Neural progenitor cell (in vitro differentiated cells): ENCODE measurements around the gene GJA4. TPM values are rescaled to one million over a fixed set of nuclear protein-coding genes. Genes with fewer than 3 reads are reported as not detected.

Experiments used
- DNase-seq: peaks from one replicate; pipeline ENCODE4 v3.0.0-alpha.2; 2016; ENCODE audit warnings: low spot score
- H2AFZ ChIP-seq: fragments of 200-600 bp; sonication (generic); replicated peaks from 2 replicates; pipeline ENCODE4 v1.6.1; 2016; ENCODE audit warnings: antibody characterized with exemption
- H3F3A ChIP-seq: fragments of 200-600 bp; sonication (generic); 2 replicates; pipeline ENCODE4 v1.6.1; 2016; ENCODE audit warnings: antibody characterized with exemption, low read depth
- H3K27ac ChIP-seq: fragments of 200-600 bp; sonication (generic); 2 replicates; pipeline ENCODE4 v1.5.1; 2016; ENCODE audit warnings: mild to moderate bottlenecking
- H3K27me3 ChIP-seq: fragments of 200-600 bp; sonication (generic); 2 replicates; pipeline ENCODE4 v1.6.1; 2016; ENCODE audit warnings: mild to moderate bottlenecking, moderate library complexity
- H3K36me3 ChIP-seq: fragments of 200-600 bp; sonication (generic); 2 replicates; pipeline ENCODE4 v1.5.1; 2016
- H3K4me1 ChIP-seq: fragments of 200-600 bp; sonication (generic); 2 replicates; pipeline ENCODE4 v1.6.1; 2016; ENCODE audit warnings: mixed run types
- H3K4me2 ChIP-seq: fragments of 200-600 bp; sonication (generic); 2 replicates; pipeline ENCODE4 v1.6.1; 2016
- H3K4me3 ChIP-seq: fragments of 200-600 bp; sonication (generic); 2 replicates; pipeline ENCODE4 v1.5.1; 2016
- H3K79me2 ChIP-seq: fragments of 200-600 bp; sonication (generic); 2 replicates; pipeline ENCODE4 v1.6.1; 2016; ENCODE audit warnings: low read depth
- H3K9ac ChIP-seq: fragments of 200-600 bp; sonication (generic); 2 replicates; pipeline ENCODE4 v1.6.1; 2016
- H3K9me3 ChIP-seq: fragments of 200-600 bp; sonication (generic); 2 replicates; pipeline ENCODE4 v1.5.1; 2016; ENCODE audit warnings: low read depth
- H4K20me1 ChIP-seq: fragments of 200-600 bp; sonication (generic); 2 replicates; pipeline ENCODE4 v1.6.1; 2016; ENCODE audit warnings: low read depth
- H3K27ac Mint-ChIP-seq: 3 replicates; pipeline ENCODE4 v1.8.0; 2021; ENCODE audit warnings: mixed read lengths
- H3K27me3 Mint-ChIP-seq: 2 replicates; pipeline ENCODE4 v1.8.0; 2022; ENCODE audit warnings: low read depth, mild to moderate bottlenecking, inconsistent platforms, moderate library complexity, mixed read lengths; ENCODE audit not compliant: insufficient read depth
- H3K36me3 Mint-ChIP-seq: 3 replicates; pipeline ENCODE4 v1.8.0; 2021; ENCODE audit warnings: mixed read lengths
- H3K4me1 Mint-ChIP-seq: 3 replicates; pipeline ENCODE4 v1.8.0; 2021; ENCODE audit warnings: mixed read lengths
- H3K4me3 Mint-ChIP-seq: 3 replicates; pipeline ENCODE4 v1.8.0; 2021; ENCODE audit warnings: mild to moderate bottlenecking, moderate library complexity, mixed read lengths
- H3K9me3 Mint-ChIP-seq: 3 replicates; pipeline ENCODE4 v1.8.0; 2020; ENCODE audit warnings: mixed read lengths
- CTCF ChIP-seq: fragments of 200-600 bp; sonication (generic); IDR thresholded peaks from 2 replicates; pipeline ENCODE4 v1.5.1; 2017; ENCODE audit warnings: antibody characterized with exemption, mild to moderate bottlenecking
- EZH2 ChIP-seq: fragments of 200-600 bp; sonication (generic); IDR thresholded peaks from 2 replicates; pipeline ENCODE4 v1.6.1; 2017; ENCODE audit warnings: antibody characterized with exemption, mild to moderate bottlenecking, moderate library complexity
- EZH2phosphoT487 ChIP-seq: fragments of 200-600 bp; sonication (generic); IDR thresholded peaks from 2 replicates; pipeline ENCODE4 v1.6.1; 2017; ENCODE audit warnings: antibody characterized with exemption
- total RNA-seq: library from RNA; depleted of rRNA; stranded (reverse); fragments of >200 nt; gene quantifications from 2 replicates; pipeline ENCODE4 v1.2.3, GENCODE V29; 2015; ENCODE audit warnings: low replicate concordance

GJA4 gene
- total RNA-seq, 1 donor from 2014 or later, result not detected

- H3F3A ChIP-seq, result peaks cover 8% of the 10 kb centered on the region
- H3K9ac ChIP-seq, result no peak overlapping the region
- H3K4me3 ChIP-seq, result no peak overlapping the region
- H3K36me3 ChIP-seq, result no peaks in the 10 kb centered on the region
- H3K4me2 ChIP-seq, result no peak overlapping the region
- H3K9me3 Mint-ChIP-seq, result no peaks in the 10 kb centered on the region
- TF ChIP-seq EZH2phosphoT487 (no peak), EZH2 (no peak)
- H3K4me3 Mint-ChIP-seq, result no peak overlapping the region
- H4K20me1 ChIP-seq, result no peaks in the 10 kb centered on the region
- no peak overlapping the region for H3K27ac Mint-ChIP-seq
- H3K36me3 Mint-ChIP-seq, result no peaks in the 10 kb centered on the region
- peaks cover 10% of the 10 kb centered on the region for H3K4me1 ChIP-seq
- peaks cover 16% of the 10 kb centered on the region for H3K4me1 Mint-ChIP-seq
- no peak overlapping the region for H2AFZ ChIP-seq
- H3K27me3 Mint-ChIP-seq, result peaks cover 30% of the 10 kb centered on the region
- no peaks in the 10 kb centered on the region for H3K79me2 ChIP-seq
- DNase-seq, result no peak
- no peak overlapping the region for H3K27ac ChIP-seq
- no peaks in the 10 kb centered on the region for H3K9me3 ChIP-seq
- H3K27me3 ChIP-seq, result peaks cover 15% of the 10 kb centered on the region
These were observed 46.7 kb upstream of the GJA4 start for GRCh38 chr1:34746101-34746500.

GRCh38 chr1:34746785-34747637 is 45.8 kb upstream of the GJA4 start:
- TF ChIP-seq EZH2 (no peak), EZH2phosphoT487 (no peak), CTCF (no peak)

GRCh38 chr1:34747638-34747941 is 45.2 kb upstream of the GJA4 start:
- Histone ChIP-seq H3K4me1 (peaks cover 10% of the 10 kb centered on the region), H3K9me3 (no peaks in the 10 kb centered on the region), H3K36me3 (no peaks in the 10 kb centered on the region), H2AFZ (no peak overlapping the region), H3K4me3 (no peak overlapping the region), H3K79me2 (no peaks in the 10 kb centered on the region), H4K20me1 (no peaks in the 10 kb centered on the region), H3K9ac (no peak overlapping the region), H3K4me2 (no peak overlapping the region), H3K27me3 (peaks cover under 1% of the 10 kb centered on the region), H3K27ac (no peak overlapping the region), H3F3A (peaks cover 8% of the 10 kb centered on the region)
- H3K36me3 Mint-ChIP-seq, result no peaks in the 10 kb centered on the region
- TF ChIP-seq EZH2 (no peak), EZH2phosphoT487 (no peak), CTCF (no peak)
- no peak overlapping the region for H3K4me3 Mint-ChIP-seq
- H3K27ac Mint-ChIP-seq, result no peak overlapping the region
- peaks cover 27% of the 10 kb centered on the region for H3K27me3 Mint-ChIP-seq
- DNase-seq, result no peak
- H3K9me3 Mint-ChIP-seq, result no peaks in the 10 kb centered on the region
- H3K4me1 Mint-ChIP-seq, result peaks cover 10% of the 10 kb centered on the region

More at GRCh38 chr1:34746785-34747637, 45.8 kb upstream of the GJA4 start:
- H3K9me3 ChIP-seq, result no peaks in the 10 kb centered on the region
- H3K9ac ChIP-seq, result no peak overlapping the region
- no peak overlapping the region for H3K4me3 ChIP-seq
- Mint-ChIP-seq H3K27me3 (peaks cover 27% of the 10 kb centered on the region), H3K9me3 (no peaks in the 10 kb centered on the region), H3K36me3 (no peaks in the 10 kb centered on the region), H3K27ac (no peak overlapping the region), H3K4me1 (peaks cover 13% of the 10 kb centered on the region), H3K4me3 (no peak overlapping the region)
- peaks cover 6% of the 10 kb centered on the region for H3K27me3 ChIP-seq
- no peaks in the 10 kb centered on the region for H3K36me3 ChIP-seq
- H4K20me1 ChIP-seq, result no peaks in the 10 kb centered on the region
- DNase-seq, result no peak
- peaks cover 10% of the 10 kb centered on the region for H3K4me1 ChIP-seq
- peaks cover 8% of the 10 kb centered on the region for H3F3A ChIP-seq
- no peaks in the 10 kb centered on the region for H3K79me2 ChIP-seq
- no peak overlapping the region for H3K4me2 ChIP-seq
- H2AFZ ChIP-seq, result no peak overlapping the region
- H3K27ac ChIP-seq, result no peak overlapping the region

GRCh38 chr1:34749992-34750391 is 42.8 kb upstream of the GJA4 start:
- DNase-seq, result peak; percentile 18
- no peaks in the 10 kb centered on the region for H3K9me3 Mint-ChIP-seq
- Histone ChIP-seq H2AFZ (peak overlapping the region; percentile 67), H3K27me3 (no peaks in the 10 kb centered on the region), H3K79me2 (no peaks in the 10 kb centered on the region), H3K4me2 (peak overlapping the region; percentile 52), H3K9ac (no peak overlapping the region), H3F3A (peaks cover 8% of the 10 kb centered on the region), H3K36me3 (no peaks in the 10 kb centered on the region), H3K9me3 (no peaks in the 10 kb centered on the region), H3K4me3 (no peak overlapping the region), H4K20me1 (no peaks in the 10 kb centered on the region), H3K27ac (peak overlapping the region; percentile 11), H3K4me1 (peaks cover 10% of the 10 kb centered on the region)
- H3K27me3 Mint-ChIP-seq, result peaks cover 26% of the 10 kb centered on the region
- no peak for TF ChIP-seq EZH2phosphoT487
- no peak for TF ChIP-seq EZH2
- TF ChIP-seq CTCF, result no peak
- no peaks in the 10 kb centered on the region for H3K36me3 Mint-ChIP-seq
- H3K4me1 Mint-ChIP-seq, result peaks cover 10% of the 10 kb centered on the region
- H3K27ac Mint-ChIP-seq, result no peak overlapping the region
- H3K4me3 Mint-ChIP-seq, result no peak overlapping the region
